ENCODE measurements around the gene VPS37B. TPM values are rescaled to one million over a fixed set of nuclear protein-coding genes. Genes with fewer than 3 reads are reported as not detected.

The VPS37B gene
- total RNA-seq, 2 experiments from 2014 or later, result 97.7 to 104 TPM

DNA sequence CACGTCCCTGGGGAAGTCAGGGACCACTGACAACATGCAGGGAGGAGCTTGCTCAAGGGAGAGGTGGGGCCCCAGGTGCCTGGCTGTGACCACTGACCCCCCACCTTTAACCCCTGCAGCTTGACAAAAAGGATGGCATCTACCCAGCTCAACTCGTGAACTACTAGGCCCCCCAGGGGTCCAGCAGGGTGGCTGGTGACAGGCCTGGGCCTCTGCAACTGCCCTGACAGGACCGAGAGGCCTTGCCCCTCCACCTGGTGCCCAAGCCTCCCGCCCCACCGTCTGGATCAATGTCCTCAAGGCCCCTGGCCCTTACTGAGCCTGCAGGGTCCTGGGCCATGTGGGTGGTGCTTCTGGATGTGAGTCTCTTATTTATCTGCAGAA is 34.3 kb downstream of the VPS37B start:
- Histone ChIP-seq H3K9me3 (ENCODE audit: control insufficient read depth in 1 of 2, insufficient read depth in 1 of 2, low read length in 2 of 2) (no peaks in the 10 kb centered on the region), H3K4me3 (ENCODE audit: low read length) (no peak overlapping the region), H3K4me1 (ENCODE audit: insufficient read depth, low read length) (peaks cover 9% of the 10 kb centered on the region), H3K36me3 (ENCODE audit: insufficient read depth, low read length) (peaks cover 36% of the 10 kb centered on the region), H3K27ac (ENCODE audit: low read depth in 1 of 2, low read length in 2 of 2) (no peak overlapping the region), H3K27me3 (ENCODE audit: control insufficient read depth in 1 of 2, insufficient read depth in 2 of 2, low read length in 2 of 2) (no peaks in the 10 kb centered on the region)
- no peak overlapping the region for H3K4me3 Mint-ChIP-seq
- peaks cover 65% of the 10 kb centered on the region for H3K36me3 Mint-ChIP-seq (ENCODE audit: low read depth)
- intact Hi-C loops (cut with DNase I, micrococcal nuclease), result loop anchor here in 1 of 2 experiments (2.0 kb wide), 1 partner anchor 67 kb away; no protein-coding TSS in a partner anchor
- TF ChIP-seq, protein P1, sequence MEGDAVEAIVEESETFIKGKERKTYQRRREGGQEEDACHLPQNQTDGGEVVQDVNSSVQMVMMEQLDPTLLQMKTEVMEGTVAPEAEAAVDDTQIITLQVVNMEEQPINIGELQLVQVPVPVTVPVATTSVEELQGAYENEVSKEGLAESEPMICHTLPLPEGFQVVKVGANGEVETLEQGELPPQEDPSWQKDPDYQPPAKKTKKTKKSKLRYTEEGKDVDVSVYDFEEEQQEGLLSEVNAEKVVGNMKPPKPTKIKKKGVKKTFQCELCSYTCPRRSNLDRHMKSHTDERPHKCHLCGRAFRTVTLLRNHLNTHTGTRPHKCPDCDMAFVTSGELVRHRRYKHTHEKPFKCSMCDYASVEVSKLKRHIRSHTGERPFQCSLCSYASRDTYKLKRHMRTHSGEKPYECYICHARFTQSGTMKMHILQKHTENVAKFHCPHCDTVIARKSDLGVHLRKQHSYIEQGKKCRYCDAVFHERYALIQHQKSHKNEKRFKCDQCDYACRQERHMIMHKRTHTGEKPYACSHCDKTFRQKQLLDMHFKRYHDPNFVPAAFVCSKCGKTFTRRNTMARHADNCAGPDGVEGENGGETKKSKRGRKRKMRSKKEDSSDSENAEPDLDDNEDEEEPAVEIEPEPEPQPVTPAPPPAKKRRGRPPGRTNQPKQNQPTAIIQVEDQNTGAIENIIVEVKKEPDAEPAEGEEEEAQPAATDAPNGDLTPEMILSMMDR (IDR thresholded peaks at IDR 0.05), result no peak
- POLR2A ChIA-PET, result interaction anchor here (1.0 to 1.6 kb wide), 5 partner anchors 10 to 95 kb away, joined by 3 to 6 read pairs (median 4); partner anchors contain the start of gene VPS37B
- no peaks in the 10 kb centered on the region for H3K9me3 Mint-ChIP-seq
- peak in 1 of 14 experiments; percentile 4 for DNase-seq
- CTCF ChIA-PET, result interaction anchor here (1.3 to 3.2 kb wide), 2 partner anchors 68 to 92 kb away, joined by 4 to 20 read pairs; no protein-coding TSS in a partner anchor
- ATAC-seq (ENCODE audit: poor library complexity), result no peak
- no peaks in the 10 kb centered on the region for H3K4me1 Mint-ChIP-seq (ENCODE audit: low read depth)
- no peaks in the 10 kb centered on the region for H3K27me3 Mint-ChIP-seq
- peak overlapping the region; percentile 33 for H3K27ac Mint-ChIP-seq

DNA sequence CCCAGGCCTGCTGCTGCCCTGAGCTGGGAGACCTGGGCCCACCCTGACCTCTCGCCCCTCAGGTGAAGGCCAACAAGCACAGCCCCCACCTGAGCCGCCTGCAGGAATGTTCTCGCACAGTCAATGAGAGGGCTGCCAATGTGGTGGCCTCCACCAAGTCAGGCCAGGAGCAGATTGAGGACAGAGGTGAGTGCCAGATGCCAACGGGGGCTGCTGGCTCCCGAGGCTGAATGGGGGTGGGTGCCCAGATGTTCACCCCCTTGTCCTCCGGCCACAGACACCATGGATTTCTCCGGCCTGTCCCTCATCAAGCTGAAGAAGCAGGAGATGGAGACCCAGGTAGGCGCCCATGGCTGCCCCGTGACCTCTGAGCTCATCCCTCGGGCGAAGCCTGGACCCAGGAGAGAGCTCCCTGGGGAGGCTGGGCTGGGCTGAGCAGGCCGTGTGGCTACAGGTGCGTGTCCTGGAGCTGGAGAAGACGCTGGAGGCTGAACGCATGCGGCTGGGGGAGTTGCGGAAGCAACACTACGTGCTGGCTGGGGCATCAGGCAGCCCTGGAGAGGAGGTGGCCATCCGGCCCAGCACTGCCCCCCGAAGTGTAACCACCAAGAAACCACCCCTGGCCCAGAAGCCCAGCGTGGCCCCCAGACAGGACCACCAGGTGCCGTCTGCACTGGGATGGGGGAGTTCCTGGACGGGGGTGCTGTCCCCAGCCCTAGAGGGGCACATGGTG is 34.9 kb downstream of the VPS37B start:
- Mint-ChIP-seq H3K27me3 (no peaks in the 10 kb centered on the region), H3K9me3 (no peaks in the 10 kb centered on the region), H3K4me1 (ENCODE audit: low read depth) (no peaks in the 10 kb centered on the region), H3K27ac (peak overlapping the region; percentile 61), H3K4me3 (no peak overlapping the region), H3K36me3 (ENCODE audit: low read depth) (peaks cover 64% of the 10 kb centered on the region)
- POLR2A ChIA-PET, result interaction anchor here (1.0 to 2.1 kb wide), 8 partner anchors 10 to 105 kb away, joined by 3 to 8 read pairs (median 4); partner anchors contain the start of genes ABCB9, HIP1R and VPS37B
- ATAC-seq (ENCODE audit: poor library complexity) (no peak), DNase-seq (peak in 1 of 14 experiments; percentile 6)
- Histone ChIP-seq H3K36me3 (ENCODE audit: insufficient read depth, low read length) (peaks cover 31% of the 10 kb centered on the region), H3K4me3 (ENCODE audit: low read length) (no peak overlapping the region), H3K4me1 (ENCODE audit: insufficient read depth, low read length) (peaks cover 9% of the 10 kb centered on the region), H3K27me3 (ENCODE audit: control insufficient read depth in 1 of 2, insufficient read depth in 2 of 2, low read length in 2 of 2) (no peaks in the 10 kb centered on the region), H3K27ac (ENCODE audit: low read depth in 1 of 2, low read length in 2 of 2) (no peak overlapping the region), H3K9me3 (ENCODE audit: control insufficient read depth in 1 of 2, insufficient read depth in 1 of 2, low read length in 2 of 2) (no peaks in the 10 kb centered on the region)
- intact Hi-C loops (cut with DNase I, micrococcal nuclease), result loop anchor here (1.0 to 2.0 kb wide), 4 partner anchors 66 to 377 kb away; no protein-coding TSS in a partner anchor
- TF ChIP-seq, protein P1 (IDR thresholded peaks at IDR 0.05), result no peak
- CTCF ChIA-PET, result interaction anchor here (0.9 to 3.2 kb wide), 3 partner anchors 37 to 92 kb away, joined by 4 to 20 read pairs (median 6); no protein-coding TSS in a partner anchor

DNA sequence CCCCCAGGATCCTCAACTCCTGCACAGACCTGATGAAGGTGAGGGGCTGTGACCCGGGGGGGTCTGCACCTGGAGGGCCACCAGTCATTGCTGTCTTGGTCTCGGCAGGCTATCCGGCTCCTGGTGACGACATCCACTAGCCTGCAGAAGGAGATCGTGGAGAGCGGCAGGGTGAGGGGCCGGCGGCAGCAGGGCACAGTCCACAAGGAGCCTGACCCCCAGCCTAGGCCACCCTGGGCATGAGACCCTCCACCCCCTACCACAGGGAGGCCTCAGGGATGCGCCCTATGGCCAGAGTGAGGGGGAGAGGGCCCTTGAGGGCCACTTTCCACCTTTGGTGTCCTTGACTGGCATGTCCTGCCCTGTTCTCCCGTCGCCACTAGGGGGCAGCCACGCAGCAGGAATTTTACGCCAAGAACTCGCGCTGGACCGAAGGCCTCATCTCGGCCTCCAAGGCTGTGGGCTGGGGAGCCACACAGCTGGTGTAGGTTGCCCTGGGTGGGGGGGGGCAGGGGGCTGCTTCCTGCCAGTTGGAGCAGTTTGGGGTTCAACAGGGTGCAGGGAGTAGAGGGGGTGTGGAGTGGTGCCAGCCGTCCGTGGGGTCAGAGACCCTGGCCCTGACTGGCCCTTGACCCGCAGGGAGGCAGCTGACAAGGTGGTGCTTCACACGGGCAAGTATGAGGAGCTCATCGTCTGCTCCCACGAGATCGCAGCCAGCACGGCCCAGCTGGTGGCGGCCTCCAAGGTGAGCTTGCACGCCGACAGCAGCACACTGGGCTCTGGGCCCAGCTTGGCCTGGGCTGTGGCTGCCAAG is 35.7 kb downstream of the VPS37B start:
- Histone ChIP-seq H3K27me3 (ENCODE audit: control insufficient read depth in 1 of 2, insufficient read depth in 2 of 2, low read length in 2 of 2) (no peaks in the 10 kb centered on the region), H3K4me1 (ENCODE audit: insufficient read depth, low read length) (peaks cover 9% of the 10 kb centered on the region), H3K4me3 (ENCODE audit: low read length) (no peak overlapping the region), H3K27ac (ENCODE audit: low read depth in 1 of 2, low read length in 2 of 2) (no peak overlapping the region), H3K9me3 (ENCODE audit: control insufficient read depth in 1 of 2, insufficient read depth in 1 of 2, low read length in 2 of 2) (no peaks in the 10 kb centered on the region), H3K36me3 (ENCODE audit: insufficient read depth, low read length) (peaks cover 24% of the 10 kb centered on the region)
- H3K27ac Mint-ChIP-seq, result peak overlapping the region; percentile 61
- no peak overlapping the region for H3K4me3 Mint-ChIP-seq
- TF ChIP-seq, protein P1 (IDR thresholded peaks at IDR 0.05), result peak; percentile 78
- H3K9me3 Mint-ChIP-seq, result no peaks in the 10 kb centered on the region
- peaks cover 56% of the 10 kb centered on the region for H3K36me3 Mint-ChIP-seq (ENCODE audit: low read depth)
- no peaks in the 10 kb centered on the region for H3K4me1 Mint-ChIP-seq (ENCODE audit: low read depth)
- ChIA-PET CTCF (interaction anchor here (0.9 to 3.2 kb wide), 4 partner anchors 38 to 93 kb away, joined by 4 to 20 read pairs (median 6); no protein-coding TSS in a partner anchor), POLR2A (interaction anchor here (1.1 to 2.1 kb wide), 6 partner anchors 11 to 106 kb away, joined by 3 to 8 read pairs (median 5); partner anchors contain the start of genes ABCB9 and HIP1R)
- H3K27me3 Mint-ChIP-seq, result no peaks in the 10 kb centered on the region
- intact Hi-C loops (cut with DNase I, micrococcal nuclease), result loop anchor here (1.0 to 2.0 kb wide), 4 partner anchors 65 to 378 kb away; no protein-coding TSS in a partner anchor
- DNase-seq (peak; percentile 72 to 89 (median 79)), ATAC-seq (ENCODE audit: poor library complexity) (peak; percentile 52)

All from CD4-positive, alpha-beta T cell (primary cell).